Loucy (cell line): ENCODE results near the gene CKS1B.

Experiments used
- EZH2phosphoT487 ChIP-seq: fragments of 200-600 bp; IDR thresholded peaks from 2 replicates; pipeline ENCODE4 v1.6.1; 2018; ENCODE audit warnings: antibody characterized with exemption, mild to moderate bottlenecking, moderate library complexity, borderline replicate concordance
- TF ChIP-seq, protein P1 (sequence below): fragments of 200-600 bp; sonication (generic); conservative IDR thresholded peaks from 2 replicates; pipeline ENCODE4 v1.5.1; 2014; ENCODE audit warnings: mild to moderate bottlenecking, antibody characterized with exemption, low read length

DNA sequence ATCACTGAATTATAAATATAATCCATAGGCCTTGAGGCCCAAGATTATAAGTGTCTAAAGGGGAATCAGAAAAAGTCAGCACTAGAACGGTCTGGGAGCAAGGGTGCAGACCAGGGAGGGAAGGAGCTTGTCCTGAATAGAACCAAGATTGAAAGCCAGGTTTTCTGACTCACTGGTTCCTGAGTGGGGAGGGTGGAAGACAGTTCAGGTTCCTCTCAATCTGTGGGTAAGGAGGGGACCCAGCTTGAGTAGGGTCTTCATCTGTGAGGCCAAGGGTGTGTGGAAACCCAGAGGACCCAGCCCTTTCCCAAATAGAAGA lies 19.7 kb downstream of the CKS1B start:
- TF ChIP-seq, protein P1, sequence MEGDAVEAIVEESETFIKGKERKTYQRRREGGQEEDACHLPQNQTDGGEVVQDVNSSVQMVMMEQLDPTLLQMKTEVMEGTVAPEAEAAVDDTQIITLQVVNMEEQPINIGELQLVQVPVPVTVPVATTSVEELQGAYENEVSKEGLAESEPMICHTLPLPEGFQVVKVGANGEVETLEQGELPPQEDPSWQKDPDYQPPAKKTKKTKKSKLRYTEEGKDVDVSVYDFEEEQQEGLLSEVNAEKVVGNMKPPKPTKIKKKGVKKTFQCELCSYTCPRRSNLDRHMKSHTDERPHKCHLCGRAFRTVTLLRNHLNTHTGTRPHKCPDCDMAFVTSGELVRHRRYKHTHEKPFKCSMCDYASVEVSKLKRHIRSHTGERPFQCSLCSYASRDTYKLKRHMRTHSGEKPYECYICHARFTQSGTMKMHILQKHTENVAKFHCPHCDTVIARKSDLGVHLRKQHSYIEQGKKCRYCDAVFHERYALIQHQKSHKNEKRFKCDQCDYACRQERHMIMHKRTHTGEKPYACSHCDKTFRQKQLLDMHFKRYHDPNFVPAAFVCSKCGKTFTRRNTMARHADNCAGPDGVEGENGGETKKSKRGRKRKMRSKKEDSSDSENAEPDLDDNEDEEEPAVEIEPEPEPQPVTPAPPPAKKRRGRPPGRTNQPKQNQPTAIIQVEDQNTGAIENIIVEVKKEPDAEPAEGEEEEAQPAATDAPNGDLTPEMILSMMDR, result no peak
- no peak for TF ChIP-seq EZH2phosphoT487
